Trophoblast cell (in vitro differentiated cells and primary cell): Measurements from ENCODE around the gene NHERF2.

Source experiments
- DNase-seq, 2 donors: peaks; one replicate each; pipeline ENCODE4 v3.0.0-alpha.2; 2016
- H2AFZ ChIP-seq: 2 replicates; pipeline ENCODE4 v1.6.1; 2013; ENCODE audit warnings: low read length, moderate library complexity, mild to moderate bottlenecking; ENCODE audit not compliant: insufficient read depth, poor library complexity
- H2AK5ac ChIP-seq: 2 replicates; pipeline ENCODE4 v1.6.1; 2013; ENCODE audit warnings: mild to moderate bottlenecking, low read length
- H2BK120ac ChIP-seq: 2 replicates; pipeline ENCODE4 v1.6.1; 2013; ENCODE audit warnings: low read length, mild to moderate bottlenecking, moderate library complexity; ENCODE audit not compliant: insufficient read depth, poor library complexity
- H2BK12ac ChIP-seq: 2 replicates; pipeline ENCODE4 v1.6.1; 2013; ENCODE audit warnings: mild to moderate bottlenecking, low read length, moderate library complexity
- H2BK5ac ChIP-seq: 2 replicates; pipeline ENCODE4 v1.6.1; 2013; ENCODE audit warnings: low read length, low read depth, moderate library complexity, mild to moderate bottlenecking; ENCODE audit not compliant: poor library complexity
- H3K14ac ChIP-seq: 2 replicates; pipeline ENCODE4 v1.6.1; 2013; ENCODE audit warnings: mild to moderate bottlenecking, low read length
- H3K18ac ChIP-seq: 2 replicates; pipeline ENCODE4 v1.6.1; 2013; ENCODE audit warnings: mild to moderate bottlenecking, low read length
- H3K23ac ChIP-seq: 2 replicates; pipeline ENCODE4 v1.6.1; 2013; ENCODE audit warnings: low read length
- H3K27ac ChIP-seq: 2 replicates; pipeline ENCODE4 v1.5.1; 2013; ENCODE audit warnings: low read depth, mild to moderate bottlenecking, inconsistent platforms, low read length, moderate library complexity
- H3K27me3 ChIP-seq: 2 replicates; pipeline ENCODE4 v1.6.1; 2013; ENCODE audit warnings: inconsistent platforms, mild to moderate bottlenecking, low read length, moderate library complexity; ENCODE audit not compliant: insufficient read depth
- H3K36me3 ChIP-seq, 2 experiments: 1 replicate in 1 of 2; 2 replicates in 1 of 2; pipeline ENCODE4 v1.6.1; 2013; ENCODE audit warnings: low read length in 2 of 2, mild to moderate bottlenecking in 2 of 2, moderate library complexity in 1 of 2; ENCODE audit not compliant: insufficient read depth in 2 of 2, control insufficient read depth in 1 of 2
- H3K4ac ChIP-seq: 2 replicates; pipeline ENCODE4 v1.6.1; 2013; ENCODE audit warnings: low read depth, mild to moderate bottlenecking, low read length, moderate library complexity
- H3K4me1 ChIP-seq, 2 experiments: 1 replicate in 1 of 2; 2 replicates in 1 of 2; pipeline ENCODE4 v1.6.1; 2013; ENCODE audit warnings: low read length in 2 of 2, mild to moderate bottlenecking in 2 of 2, moderate library complexity in 1 of 2; ENCODE audit not compliant: insufficient read depth in 2 of 2, control insufficient read depth in 1 of 2
- H3K4me2 ChIP-seq: 2 replicates; pipeline ENCODE4 v1.6.1; 2013; ENCODE audit warnings: inconsistent platforms, mild to moderate bottlenecking, low read length, moderate library complexity
- H3K4me3 ChIP-seq: 2 replicates; pipeline ENCODE4 v1.5.1; 2013; ENCODE audit warnings: mild to moderate bottlenecking, low read depth, low read length, inconsistent platforms
- H3K79me1 ChIP-seq: one replicate; pipeline ENCODE4 v1.6.1; 2013; ENCODE audit warnings: low read length
- H3K79me2 ChIP-seq: 2 replicates; pipeline ENCODE4 v1.6.1; 2013; ENCODE audit warnings: low read length, mild to moderate bottlenecking; ENCODE audit not compliant: control insufficient read depth, insufficient read depth, poor library complexity
- H3K9ac ChIP-seq: 2 replicates; pipeline ENCODE4 v1.6.1; 2013; ENCODE audit warnings: mild to moderate bottlenecking, low read length
- H3K9me3 ChIP-seq: 2 replicates; pipeline ENCODE4 v1.6.1; 2013; ENCODE audit warnings: low read depth, mild to moderate bottlenecking, control low read depth, inconsistent platforms, low read length; ENCODE audit not compliant: insufficient read depth
- H4K12ac ChIP-seq: 2 replicates; pipeline ENCODE4 v1.6.1; 2013; ENCODE audit warnings: low read depth, mild to moderate bottlenecking, low read length, moderate library complexity
- H4K8ac ChIP-seq: 2 replicates; pipeline ENCODE4 v1.6.1; 2013; ENCODE audit warnings: low read depth, mild to moderate bottlenecking, low read length, moderate library complexity
- H4K91ac ChIP-seq: one replicate; pipeline ENCODE4 v1.6.1; 2013; ENCODE audit warnings: low read depth, mild to moderate bottlenecking, low read length, moderate library complexity
- WGBS: extraction: QIAGEN DNeasy Blood & Tissue Kit; methylation state at CpG from one replicate; pipeline ENCODE4 v1.1.7; 2013; ENCODE audit warnings: missing lambda C conversion rate; ENCODE audit not compliant: insufficient read length, insufficient coverage; ENCODE audit errors: extremely low coverage; 5-methylcytosine and 5-hydroxymethylcytosine counted together

Gene NHERF2

DNA sequence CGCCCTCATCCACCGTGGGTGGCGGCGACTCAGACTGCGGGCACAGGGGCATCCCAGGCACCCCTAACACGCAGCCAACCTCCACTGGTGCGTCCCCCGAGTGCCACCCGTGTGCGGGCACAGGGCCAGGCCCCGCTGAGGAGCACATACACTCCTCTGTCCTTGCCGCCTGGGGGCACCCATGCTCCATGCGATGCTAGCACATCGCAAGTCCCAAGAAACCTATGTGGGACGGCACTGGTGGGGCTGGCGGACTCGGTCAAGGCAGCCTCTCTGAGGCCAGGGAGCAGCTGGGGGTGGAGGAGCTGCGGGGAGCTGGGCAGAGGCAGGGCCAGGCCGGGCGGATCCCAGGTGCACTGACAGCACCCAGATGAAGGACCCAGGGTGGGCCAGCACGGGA, 21.1 kb upstream of the NHERF2 start:
- Histone ChIP-seq H3K36me3 (peaks cover 36 to 39% of the 10 kb centered on the region in 2 experiments), H4K8ac (no peak overlapping the region), H4K12ac (no peak overlapping the region), H3K27ac (no peak overlapping the region), H4K91ac (no peak overlapping the region), H3K14ac (no peak overlapping the region), H2BK120ac (no peak overlapping the region), H3K23ac (no peak overlapping the region), H3K4me3 (no peak overlapping the region), H2AFZ (no peak overlapping the region), H3K18ac (no peak overlapping the region), H3K9ac (no peak overlapping the region), H3K27me3 (no peaks in the 10 kb centered on the region), H2BK12ac (no peak overlapping the region), H3K4me1 (peaks cover 13 to 25% of the 10 kb centered on the region in 2 experiments), H2BK5ac (no peak overlapping the region), H3K9me3 (peaks cover 1% of the 10 kb centered on the region), H2AK5ac (no peak overlapping the region), H3K79me1 (peaks cover 7% of the 10 kb centered on the region), H3K4me2 (no peak overlapping the region), H3K4ac (no peak overlapping the region), H3K79me2 (peaks cover 13% of the 10 kb centered on the region)
- no CpG with 5 or more reads among the region's 21 CpGs for WGBS
- DNase-seq, result no peak

DNA sequence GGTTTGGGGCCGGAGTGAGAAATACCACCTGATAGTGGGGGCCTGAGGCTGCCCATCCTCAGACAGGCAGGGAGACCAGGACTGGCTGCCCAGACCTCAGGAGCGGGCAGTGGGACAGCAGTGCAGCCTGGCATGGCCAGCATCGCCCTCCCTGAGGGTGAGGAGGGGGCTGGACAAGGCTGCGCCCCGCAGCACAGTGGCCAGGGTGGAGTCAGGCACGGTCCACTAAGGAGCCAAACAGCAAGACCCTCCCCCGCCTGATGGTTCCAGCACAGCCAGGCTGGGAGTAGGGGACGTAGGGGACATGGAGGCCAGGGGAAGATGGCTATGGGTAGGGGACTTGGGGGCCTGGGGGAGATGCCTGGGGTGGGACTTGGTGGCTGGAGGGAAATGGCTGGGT, 20.4 kb upstream of the NHERF2 start:
- H3K79me2 ChIP-seq, result peaks cover 13% of the 10 kb centered on the region
- H4K12ac ChIP-seq, result no peak overlapping the region
- no peak overlapping the region for H3K4me3 ChIP-seq
- no peak overlapping the region for H2AFZ ChIP-seq
- H3K27me3 ChIP-seq, result no peaks in the 10 kb centered on the region
- no CpG with 5 or more reads among the region's 8 CpGs for WGBS
- H3K4me1 ChIP-seq, result peaks cover 13 to 26% of the 10 kb centered on the region in 2 experiments
- no peak for DNase-seq
- H3K14ac ChIP-seq, result no peak overlapping the region
- no peak overlapping the region for H4K8ac ChIP-seq
- H3K9ac ChIP-seq, result no peak overlapping the region
- no peak overlapping the region for H3K4me2 ChIP-seq
- H3K23ac ChIP-seq, result no peak overlapping the region
- peak overlapping the region; percentile 15 for H3K18ac ChIP-seq
- no peak overlapping the region for H2BK12ac ChIP-seq
- H3K9me3 ChIP-seq, result peaks cover 1% of the 10 kb centered on the region
- peaks cover 7% of the 10 kb centered on the region for H3K79me1 ChIP-seq
- peaks cover 30 to 32% of the 10 kb centered on the region in 2 experiments for H3K36me3 ChIP-seq
- H3K27ac ChIP-seq, result no peak overlapping the region
- H4K91ac ChIP-seq, result no peak overlapping the region
- H3K4ac ChIP-seq, result peak overlapping the region; percentile 41
- H2BK5ac ChIP-seq, result no peak overlapping the region
- H2AK5ac ChIP-seq, result no peak overlapping the region
- no peak overlapping the region for H2BK120ac ChIP-seq

DNA sequence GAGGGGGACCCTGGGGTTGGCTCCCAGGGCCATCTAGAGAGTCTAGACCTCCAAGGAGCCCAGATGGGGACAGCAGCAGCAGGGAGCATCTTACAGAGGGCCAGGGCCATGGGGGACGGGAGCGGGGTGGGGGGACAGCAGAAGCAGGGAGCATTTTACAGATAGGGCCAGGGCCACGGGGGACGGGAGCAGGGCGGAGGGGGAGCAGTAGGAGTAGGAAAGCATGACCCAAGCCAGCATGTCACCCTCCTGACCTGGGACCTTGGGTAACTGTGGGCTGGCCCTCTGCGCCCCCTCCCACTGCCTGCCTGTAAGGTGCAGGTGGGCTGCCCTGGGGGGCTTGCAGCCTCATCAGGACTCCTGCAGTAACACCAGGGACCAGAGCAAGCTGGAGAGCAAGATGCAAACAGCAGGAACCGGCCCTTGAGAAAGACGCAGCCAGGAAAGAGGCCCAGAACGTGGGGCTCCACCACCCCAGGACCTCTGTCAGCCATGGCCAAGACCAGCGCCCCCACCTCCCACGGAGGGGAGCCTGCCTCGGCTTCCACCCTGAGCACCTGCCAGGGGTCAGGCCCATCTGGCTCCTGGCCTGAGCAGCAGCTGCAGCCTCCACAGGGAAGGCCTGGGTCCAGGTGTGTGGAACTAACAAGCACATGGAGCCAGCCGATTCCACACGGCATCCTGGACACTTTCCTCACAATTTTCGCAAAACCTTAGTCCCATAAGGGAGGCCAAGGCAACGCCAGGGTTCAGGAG, 19.4 kb upstream of the NHERF2 start:
- H3K9me3 ChIP-seq, result peaks cover 1% of the 10 kb centered on the region
- H4K12ac ChIP-seq, result no peak overlapping the region
- H3K23ac ChIP-seq, result no peak overlapping the region
- no peak overlapping the region for H3K27ac ChIP-seq
- peak overlapping the region; percentile 41 for H3K4ac ChIP-seq
- peaks cover 20 to 22% of the 10 kb centered on the region in 2 experiments for H3K36me3 ChIP-seq
- H3K9ac ChIP-seq, result no peak overlapping the region
- DNase-seq, result no peak
- no peak overlapping the region for H3K18ac ChIP-seq
- H2AFZ ChIP-seq, result no peak overlapping the region
- H3K79me1 ChIP-seq, result peaks cover 7% of the 10 kb centered on the region
- H2BK5ac ChIP-seq, result no peak overlapping the region
- peaks cover 13 to 26% of the 10 kb centered on the region in 2 experiments for H3K4me1 ChIP-seq
- no peak overlapping the region for H3K4me2 ChIP-seq
- H4K91ac ChIP-seq, result no peak overlapping the region
- no CpG with 5 or more reads among the region's 16 CpGs for WGBS
- H3K14ac ChIP-seq, result no peak overlapping the region
- peaks cover 13% of the 10 kb centered on the region for H3K79me2 ChIP-seq
- no peak overlapping the region for H2BK12ac ChIP-seq
- no peak overlapping the region for H2BK120ac ChIP-seq
- no peak overlapping the region for H2AK5ac ChIP-seq
- H4K8ac ChIP-seq, result no peak overlapping the region
- H3K4me3 ChIP-seq, result no peak overlapping the region
- no peaks in the 10 kb centered on the region for H3K27me3 ChIP-seq

DNA sequence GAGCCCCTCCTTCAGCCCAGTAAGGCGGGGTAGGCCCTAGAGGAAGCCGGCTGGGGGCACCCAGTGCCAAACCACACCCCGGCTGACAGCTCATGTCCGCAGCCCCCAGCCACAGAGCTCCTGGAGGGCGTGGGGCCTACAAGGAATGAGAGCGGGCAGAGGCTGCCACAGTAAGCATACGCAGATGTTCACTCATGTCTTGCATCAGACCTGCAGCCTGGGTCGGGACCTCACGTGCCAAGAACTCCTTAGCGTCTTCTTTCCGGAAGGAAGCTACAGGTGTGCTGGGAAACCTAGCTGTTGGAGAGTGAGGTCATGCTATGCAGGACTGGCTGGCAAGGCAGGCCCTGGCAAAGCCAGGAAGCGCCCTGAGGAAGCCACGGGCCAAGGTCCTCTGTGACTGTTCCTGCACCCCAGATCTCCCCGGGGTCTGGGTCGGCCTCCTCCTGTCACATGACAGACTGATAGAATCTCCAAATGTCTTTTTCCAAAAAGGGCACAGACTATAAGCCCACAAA, 18.6 kb upstream of the NHERF2 start:
- Histone ChIP-seq H3K36me3 (peaks cover 12 to 14% of the 10 kb centered on the region in 2 experiments), H3K23ac (no peak overlapping the region)

More for the DNA sequence above, 18.6 kb upstream of the NHERF2 start:
- Histone ChIP-seq H3K27ac (no peak overlapping the region), H3K79me2 (peaks cover 13% of the 10 kb centered on the region), H3K4ac (peak overlapping the region; percentile 32), H2BK12ac (no peak overlapping the region), H2AK5ac (no peak overlapping the region), H2AFZ (no peak overlapping the region), H2BK5ac (no peak overlapping the region), H2BK120ac (no peak overlapping the region), H3K9ac (no peak overlapping the region), H4K12ac (no peak overlapping the region), H4K91ac (no peak overlapping the region), H3K79me1 (peaks cover 7% of the 10 kb centered on the region), H3K4me2 (peak overlapping the region; percentile 85), H4K8ac (no peak overlapping the region), H3K4me1 (peaks cover 13 to 26% of the 10 kb centered on the region in 2 experiments), H3K14ac (no peak overlapping the region), H3K18ac (no peak overlapping the region), H3K27me3 (no peaks in the 10 kb centered on the region), H3K9me3 (peaks cover 1% of the 10 kb centered on the region), H3K4me3 (no peak overlapping the region)
- peak; percentile 85 to 91 for DNase-seq
- no CpG with 5 or more reads among the region's 15 CpGs for WGBS
